Activated naive CD4-positive, alpha-beta T cell treated with Interleukin-2 at 50 U/mL for 16 hours (primary cell): Measurements from ENCODE around the gene CABP2.

Experiments used
- DNase-seq: peaks from one replicate; pipeline ENCODE4 v3.0.0-alpha.2; 2020

The CABP2 gene

GRCh38 chr11:67507242-67507863, 15.9 kb downstream of the CABP2 start:
- no peak for DNase-seq

DNA sequence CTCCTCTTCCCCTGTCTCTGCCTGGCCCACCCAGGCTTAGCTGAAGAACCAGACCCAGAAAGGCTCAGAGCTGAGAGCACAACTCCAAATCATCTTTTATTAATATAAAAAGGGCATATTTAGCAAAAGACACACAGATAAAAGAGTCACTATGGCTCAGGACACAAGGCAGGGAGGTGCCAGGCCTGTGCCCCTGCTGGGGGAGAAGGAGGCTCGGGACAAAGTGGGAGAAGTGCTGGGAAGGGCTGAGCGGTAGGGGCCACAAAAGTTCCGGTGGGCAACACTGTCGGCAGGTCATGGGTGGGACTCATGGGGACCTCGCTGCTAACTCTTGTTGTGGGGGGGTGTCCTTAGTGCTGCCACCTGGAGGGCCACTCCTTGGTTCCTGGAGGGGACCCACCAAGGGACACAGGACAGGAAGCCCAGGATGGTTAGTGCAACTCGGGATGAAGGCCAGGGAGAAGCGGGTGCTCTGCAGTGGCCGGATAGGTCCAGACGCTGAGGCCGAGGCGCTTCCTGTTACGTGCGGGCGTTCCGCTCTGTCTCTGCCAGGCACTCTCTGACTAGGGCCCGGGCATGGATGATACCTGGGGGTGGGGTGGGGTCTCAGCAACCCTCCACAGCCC, 16.7 kb downstream of the CABP2 start:
- no peak for DNase-seq

DNA sequence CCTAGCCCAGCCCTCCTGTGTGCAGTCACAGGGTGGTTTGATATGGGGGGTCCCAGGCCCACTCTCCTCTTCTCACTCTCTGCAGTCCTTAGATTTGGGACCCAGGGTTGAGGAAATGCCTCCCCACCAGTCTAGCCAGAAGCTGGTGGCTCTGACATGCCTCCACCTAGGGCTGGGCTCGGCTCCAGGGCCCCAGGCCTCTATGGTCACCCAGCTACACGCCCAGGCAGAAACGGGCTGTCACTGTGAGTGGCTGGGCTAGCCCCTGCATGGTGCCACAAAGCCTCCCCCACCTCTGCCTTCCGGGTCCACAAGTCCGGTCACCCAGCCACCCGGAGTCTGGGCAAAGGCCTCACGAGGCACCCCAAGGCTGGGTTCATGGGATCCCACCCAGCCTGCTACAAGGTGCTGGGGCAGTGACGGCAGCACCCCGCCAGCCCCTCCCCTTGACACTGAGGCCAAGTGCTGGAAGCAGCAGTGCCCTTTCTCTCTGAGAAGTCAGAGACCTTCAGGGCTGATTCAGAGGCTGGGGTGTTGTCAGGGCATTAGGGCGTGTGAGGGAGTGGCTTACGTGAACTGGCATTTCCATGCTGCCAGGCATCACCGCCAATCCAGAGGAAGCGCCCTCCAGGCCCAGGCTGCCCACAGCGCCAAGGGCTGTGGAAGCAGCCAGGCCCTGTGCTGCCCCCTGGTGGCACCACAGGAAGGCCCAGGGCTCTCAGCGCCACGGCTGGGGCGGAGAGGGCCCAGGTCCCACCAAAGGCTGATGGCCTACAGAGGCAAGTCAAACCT, 17.4 kb downstream of the CABP2 start:
- DNase-seq, result peak; percentile 92

DNA sequence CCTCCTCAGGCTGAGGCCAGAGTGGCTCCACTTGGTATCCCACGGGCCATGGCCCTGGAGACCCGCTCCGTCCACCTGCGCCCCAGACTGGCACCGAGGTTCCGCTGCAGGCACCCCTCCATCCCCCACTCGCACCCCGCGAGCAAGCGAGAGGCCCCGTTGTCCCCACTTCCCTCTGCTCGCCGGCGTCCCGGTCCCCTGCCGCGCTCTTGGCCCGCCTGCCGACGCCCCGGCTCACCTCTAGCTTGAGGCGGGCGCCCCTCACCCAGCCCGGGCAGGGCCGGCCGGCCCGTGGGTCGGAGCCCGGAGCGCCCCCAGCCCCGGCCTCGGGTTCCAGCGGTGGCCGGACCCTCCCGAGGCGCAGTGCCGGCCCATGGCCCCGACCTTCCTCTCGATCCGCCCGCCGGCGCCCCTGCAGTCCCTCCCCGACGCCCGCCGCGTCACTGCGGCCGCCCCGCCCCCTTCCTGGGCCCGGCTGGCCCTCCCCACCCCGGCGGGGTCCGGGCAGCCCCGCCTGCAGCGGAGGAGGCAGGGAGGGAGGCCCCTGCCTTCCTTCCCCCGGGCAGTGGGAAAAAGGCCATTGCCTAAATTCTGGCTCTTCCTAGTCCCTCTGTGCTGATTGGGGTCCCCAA, 18.2 kb downstream of the CABP2 start, which contains the start of gene PITPNM1:
Gene PITPNM1, minus strand, starts transcription at position 414 of the 632 bp plus-strand sequence. CDS start 1,183 bp downstream, outside the sequence.
- peak; percentile 74 for DNase-seq

DNA sequence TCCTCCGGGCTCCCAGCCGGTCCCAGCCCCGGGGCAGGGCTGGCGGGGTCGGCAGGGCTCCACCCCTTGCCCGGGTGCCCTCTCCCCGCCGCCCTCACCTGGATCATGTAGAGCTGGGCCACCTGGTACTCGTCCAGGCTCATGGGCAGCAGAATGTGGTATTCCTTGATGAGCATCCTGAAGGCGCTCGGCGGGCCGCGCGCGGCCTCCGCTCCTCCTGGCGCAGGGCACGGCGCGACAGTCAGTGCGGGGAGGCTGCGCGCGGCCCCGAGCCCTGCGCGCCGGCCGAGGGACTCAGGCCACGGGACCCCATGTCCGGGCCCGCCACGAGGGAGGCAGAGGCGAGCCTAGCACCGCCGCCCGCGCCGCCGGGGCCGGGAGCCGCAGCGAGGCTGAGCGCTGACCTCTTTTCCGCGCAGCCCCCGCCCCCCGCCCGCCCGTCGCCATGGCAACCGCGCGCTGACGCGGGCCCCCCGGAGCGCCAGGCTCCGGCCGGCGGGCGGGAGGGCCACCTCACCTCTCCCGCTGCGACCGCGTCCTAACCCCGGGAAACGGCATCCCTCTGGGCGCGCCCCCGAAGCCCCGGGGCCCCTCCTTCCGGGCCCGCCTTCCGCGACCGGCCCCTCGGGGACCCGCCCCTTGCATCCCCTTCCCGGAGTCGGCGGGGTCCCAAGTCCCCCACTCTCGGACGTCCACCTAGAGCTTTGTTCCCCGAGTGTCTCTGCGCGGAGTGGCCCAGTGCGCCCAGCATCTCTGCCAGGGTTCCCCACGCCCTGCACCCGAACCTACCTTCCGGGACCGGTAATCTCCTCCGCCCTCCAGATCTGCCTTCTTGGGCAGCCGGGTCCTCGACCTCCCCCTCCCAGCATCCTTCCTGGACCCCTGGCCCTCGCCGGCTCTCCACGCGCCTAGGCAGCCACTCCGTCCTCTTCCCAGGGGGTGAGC, 19.0 kb downstream of the CABP2 start:
- DNase-seq, result peak; percentile 44

DNA sequence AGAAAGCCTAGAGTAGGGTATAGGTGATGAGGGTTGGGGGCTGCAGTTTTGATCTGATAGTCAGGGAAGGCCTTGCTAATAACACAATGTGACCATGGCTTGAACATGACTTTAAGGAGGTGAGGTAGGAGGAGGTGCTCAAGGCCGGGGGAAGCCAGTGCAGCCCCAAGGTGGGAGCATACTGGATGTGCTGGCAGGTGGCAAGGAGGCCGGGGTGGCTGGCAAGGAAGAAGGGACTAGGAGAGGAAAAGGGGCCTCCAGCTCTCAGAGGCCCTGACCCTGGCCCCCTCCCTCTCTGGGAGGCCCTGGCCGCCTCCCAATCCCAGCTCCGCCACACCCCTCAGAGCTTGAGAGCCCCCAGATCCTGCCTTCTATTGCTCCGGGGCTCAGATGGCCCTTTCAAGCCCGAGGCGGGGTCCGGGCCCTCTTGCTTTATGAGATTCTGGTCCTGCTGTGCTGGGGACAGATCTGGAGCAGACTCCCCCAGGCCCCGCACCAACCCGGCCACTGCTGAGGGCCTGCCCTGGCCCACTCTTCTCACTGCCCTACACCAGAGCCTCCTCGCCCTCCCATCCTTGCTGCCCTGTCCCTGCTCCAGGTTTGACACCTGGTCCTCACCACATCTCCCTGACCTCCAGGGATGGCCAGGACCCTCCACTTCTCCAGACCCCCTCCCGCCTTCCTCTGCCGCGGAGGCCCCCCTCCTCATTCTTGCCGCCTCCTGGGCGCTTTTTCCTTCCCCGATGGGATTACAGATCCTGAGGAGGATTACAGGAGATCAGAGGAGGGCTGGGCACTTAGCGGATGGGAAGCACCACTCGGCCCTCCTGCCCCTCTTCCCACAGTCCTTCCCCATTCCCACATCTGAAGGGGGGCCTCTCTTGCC, 19.9 kb downstream of the CABP2 start:
- no peak for DNase-seq

- no peak for DNase-seq
These were observed 20.8 kb downstream of the CABP2 start for GRCh38 chr11:67502328-67502979.

- DNase-seq, result no peak
These were observed 21.4 kb downstream of the CABP2 start for GRCh38 chr11:67501854-67502253.

GRCh38 chr11:67500831-67501715, 22.2 kb downstream of the CABP2 start:
- DNase-seq, result no peak

GRCh38 chr11:67500484-67500821, 22.8 kb downstream of the CABP2 start:
- no peak for DNase-seq

DNA sequence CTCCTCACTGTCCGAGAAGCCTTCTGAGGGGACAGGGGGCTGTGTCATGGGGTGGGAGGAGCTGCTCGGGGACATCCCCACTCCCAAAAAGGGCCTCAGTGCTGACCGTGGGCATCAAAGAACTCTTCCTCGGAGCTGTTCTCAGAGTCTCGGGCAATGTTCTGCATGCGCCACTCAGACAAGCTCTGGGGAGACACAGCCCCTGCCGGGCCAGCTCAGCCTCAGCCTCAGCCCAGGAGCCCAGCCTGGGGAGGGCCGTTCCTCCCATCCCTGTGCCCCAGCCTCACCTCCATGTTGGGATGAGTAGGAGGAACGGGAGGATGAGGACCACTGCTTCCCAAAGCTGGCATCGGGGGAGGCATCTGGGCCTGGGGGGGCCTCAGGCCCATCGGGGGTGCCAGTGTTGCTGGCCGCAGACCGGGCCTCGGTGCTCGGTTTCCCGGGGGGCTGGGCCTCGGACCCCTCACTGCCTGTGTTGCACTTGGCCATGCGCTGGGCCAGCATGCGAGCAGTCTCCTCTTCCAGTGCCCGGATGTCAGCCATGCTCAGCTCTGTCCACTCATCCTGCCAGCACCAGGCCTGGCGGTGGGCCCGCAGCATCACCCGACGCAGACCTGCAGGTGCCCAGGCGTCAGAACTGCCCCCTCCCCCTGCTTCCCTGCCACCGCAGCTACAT, 23.3 kb downstream of the CABP2 start:
- DNase-seq, result no peak

DNA sequence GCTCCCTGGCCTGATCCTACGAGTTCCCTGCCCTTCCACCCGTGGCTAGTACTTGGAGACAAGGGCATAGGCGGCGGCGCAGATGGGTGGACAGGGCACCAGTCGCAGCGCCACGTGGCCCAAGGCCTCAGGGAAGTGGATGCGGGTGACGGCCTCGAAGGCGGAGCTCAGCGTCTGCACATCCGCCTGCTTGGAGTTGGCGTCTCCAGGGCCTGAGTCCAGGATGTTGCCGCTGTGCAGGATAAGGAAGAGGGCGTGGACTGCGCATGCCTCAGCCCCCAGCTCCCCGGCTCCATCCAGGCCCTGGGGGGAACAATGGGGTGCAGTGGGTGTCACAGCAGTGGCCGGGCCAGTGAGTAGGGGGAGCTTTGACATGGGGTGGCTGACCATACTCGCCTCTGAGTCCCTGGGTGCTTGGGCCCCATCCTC, 24.7 kb downstream of the CABP2 start:
- DNase-seq, result no peak

DNA sequence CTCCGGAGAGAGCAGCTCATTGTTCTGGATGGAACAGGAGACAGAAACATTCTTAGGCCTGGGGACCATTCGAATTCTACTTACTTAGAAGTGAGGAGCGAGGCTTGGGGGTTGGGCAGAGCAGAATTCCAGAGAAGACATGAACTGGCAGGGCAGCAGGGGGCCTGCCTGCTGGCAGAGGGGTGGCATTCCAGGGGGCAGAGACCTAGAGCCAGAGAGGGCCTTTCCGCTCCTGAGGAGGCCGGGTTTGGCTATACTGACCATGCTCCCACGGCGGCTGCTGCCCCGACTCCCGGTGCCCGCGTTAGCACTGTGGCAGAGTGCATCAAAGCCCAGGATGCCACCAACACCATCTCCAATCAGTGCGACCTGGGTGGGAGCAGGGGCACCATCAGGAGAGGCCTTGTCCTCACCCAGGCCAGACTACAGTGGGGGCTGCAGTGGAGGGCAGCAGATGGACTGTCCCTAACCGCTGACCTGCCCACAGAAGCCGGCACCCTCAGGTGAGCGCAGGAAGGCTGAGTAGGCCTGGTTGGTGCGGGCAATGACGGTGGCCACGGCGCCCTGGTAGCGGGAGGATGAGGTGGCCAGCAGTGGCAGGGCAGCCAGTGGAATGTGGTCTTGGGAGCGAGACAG, 25.5 kb downstream of the CABP2 start:
- no peak for DNase-seq

- no peak for DNase-seq
These were observed 27.1 kb downstream of the CABP2 start for GRCh38 chr11:67496113-67496512.

- no peak for DNase-seq
These were observed 27.8 kb downstream of the CABP2 start for GRCh38 chr11:67495234-67496005.

GRCh38 chr11:67494371-67495233, 28.6 kb downstream of the CABP2 start:
- DNase-seq, result no peak
